DOHH2 (cell line): ENCODE results near the gene CATSPERE.

Source experiments
- CTCF ChIP-seq: fragments of 200-600 bp; sonication (generic); IDR thresholded peaks from one replicate; pipeline ENCODE4 v1.5.1; 2014; ENCODE audit warnings: antibody characterized with exemption, mild to moderate bottlenecking, low read depth, low read length; ENCODE audit not compliant: poor library complexity, severe bottlenecking
- EZH2phosphoT487 ChIP-seq: fragments of 200-600 bp; sonication (generic); IDR thresholded peaks from 2 replicates; pipeline ENCODE4 v1.6.1; 2017; ENCODE audit warnings: borderline replicate concordance, mild to moderate bottlenecking, antibody characterized with exemption, low read length, moderate library complexity, mixed read lengths

DNA sequence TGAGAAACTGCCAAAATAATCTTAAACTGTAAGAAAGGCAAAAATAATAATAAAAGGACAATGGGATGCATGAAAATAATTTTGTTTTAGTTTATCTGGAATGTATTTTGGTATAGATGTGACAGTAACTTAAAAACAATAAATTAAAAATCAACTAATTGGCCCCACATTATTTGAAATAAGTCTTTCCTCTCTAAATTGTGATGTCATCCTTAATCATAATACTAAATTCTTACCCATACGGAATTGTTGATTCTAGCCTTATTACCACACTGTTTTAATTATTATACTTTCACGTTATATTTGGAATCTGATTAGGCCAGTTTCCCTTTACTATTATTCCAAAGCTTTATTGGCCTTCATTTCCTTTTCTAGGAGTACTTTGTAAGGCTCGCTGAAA, 199.5 kb downstream of the CATSPERE start:
- TF ChIP-seq CTCF (no peak), EZH2phosphoT487 (no peak)
